Choroid plexus epithelial cell (primary cell): ENCODE data around the gene ZDHHC14.
"Not testable (repeated sequence)": the region's sequence is repeated elsewhere in the genome, so short reads cannot be mapped to it uniquely, and the experiment has no call there.

ENCODE experiments used
- DNase-seq: peaks from one replicate; pipeline ENCODE4 v3.0.0-alpha.2; 2010; ENCODE audit warnings: low read depth
- H3K4me3 ChIP-seq: 2 replicates; pipeline ENCODE4 v1.5.1; 2011; ENCODE audit warnings: low read depth, mild to moderate bottlenecking, control low read depth, low read length, moderate library complexity
- TF ChIP-seq, protein P1 (sequence below): conservative IDR thresholded peaks from 2 replicates; pipeline ENCODE4 v1.5.1; 2011; ENCODE audit warnings: low read depth, mild to moderate bottlenecking, control low read depth, inconsistent platforms, low read length, moderate library complexity

The ZDHHC14 gene

DNA sequence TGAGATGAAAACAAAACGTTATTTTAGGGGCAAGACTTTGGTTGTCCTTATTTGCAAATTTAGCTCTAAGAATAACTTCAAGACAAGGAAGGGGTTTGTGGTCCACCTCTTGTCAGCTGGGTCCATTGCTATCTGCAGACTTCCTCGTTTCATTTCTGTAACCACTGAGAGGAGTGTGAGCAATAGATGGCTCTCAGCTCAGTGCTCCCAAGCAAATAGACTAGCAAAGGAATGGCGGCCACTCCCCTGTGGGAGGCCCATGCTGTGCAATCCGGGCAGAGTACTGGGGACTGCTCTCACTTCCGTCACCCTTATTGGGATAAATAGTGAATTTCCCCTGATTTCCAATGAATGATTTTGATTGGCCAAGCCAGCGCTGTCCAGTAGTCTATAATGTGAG lies 176.6 kb downstream of the ZDHHC14 start:
- no peak for DNase-seq
- TF ChIP-seq, protein P1, sequence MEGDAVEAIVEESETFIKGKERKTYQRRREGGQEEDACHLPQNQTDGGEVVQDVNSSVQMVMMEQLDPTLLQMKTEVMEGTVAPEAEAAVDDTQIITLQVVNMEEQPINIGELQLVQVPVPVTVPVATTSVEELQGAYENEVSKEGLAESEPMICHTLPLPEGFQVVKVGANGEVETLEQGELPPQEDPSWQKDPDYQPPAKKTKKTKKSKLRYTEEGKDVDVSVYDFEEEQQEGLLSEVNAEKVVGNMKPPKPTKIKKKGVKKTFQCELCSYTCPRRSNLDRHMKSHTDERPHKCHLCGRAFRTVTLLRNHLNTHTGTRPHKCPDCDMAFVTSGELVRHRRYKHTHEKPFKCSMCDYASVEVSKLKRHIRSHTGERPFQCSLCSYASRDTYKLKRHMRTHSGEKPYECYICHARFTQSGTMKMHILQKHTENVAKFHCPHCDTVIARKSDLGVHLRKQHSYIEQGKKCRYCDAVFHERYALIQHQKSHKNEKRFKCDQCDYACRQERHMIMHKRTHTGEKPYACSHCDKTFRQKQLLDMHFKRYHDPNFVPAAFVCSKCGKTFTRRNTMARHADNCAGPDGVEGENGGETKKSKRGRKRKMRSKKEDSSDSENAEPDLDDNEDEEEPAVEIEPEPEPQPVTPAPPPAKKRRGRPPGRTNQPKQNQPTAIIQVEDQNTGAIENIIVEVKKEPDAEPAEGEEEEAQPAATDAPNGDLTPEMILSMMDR: no peak
- H3K4me3 ChIP-seq: no peak overlapping the region

DNA sequence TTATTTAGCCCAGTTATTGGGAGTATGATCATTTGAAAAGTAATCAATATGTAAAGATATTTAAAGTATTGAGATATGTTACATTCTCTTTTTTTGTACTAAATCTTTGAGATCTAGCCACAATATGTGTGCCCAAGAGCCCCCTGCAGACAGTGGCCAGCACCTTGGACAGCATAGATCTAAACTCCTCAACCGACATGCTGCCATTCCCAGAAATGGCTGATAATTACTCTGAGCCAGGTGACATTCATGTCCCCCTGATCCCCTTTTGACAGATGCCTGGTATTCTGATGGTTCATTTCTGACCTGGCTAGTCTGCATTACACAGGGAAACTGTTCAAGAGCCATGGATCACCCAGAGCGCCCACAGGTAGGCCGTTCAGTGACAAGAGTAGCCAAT lies 177.1 kb downstream of the ZDHHC14 start:
- TF ChIP-seq, protein P1: no peak
- DNase-seq: peak; percentile 14
- H3K4me3 ChIP-seq: no peak overlapping the region

DNA sequence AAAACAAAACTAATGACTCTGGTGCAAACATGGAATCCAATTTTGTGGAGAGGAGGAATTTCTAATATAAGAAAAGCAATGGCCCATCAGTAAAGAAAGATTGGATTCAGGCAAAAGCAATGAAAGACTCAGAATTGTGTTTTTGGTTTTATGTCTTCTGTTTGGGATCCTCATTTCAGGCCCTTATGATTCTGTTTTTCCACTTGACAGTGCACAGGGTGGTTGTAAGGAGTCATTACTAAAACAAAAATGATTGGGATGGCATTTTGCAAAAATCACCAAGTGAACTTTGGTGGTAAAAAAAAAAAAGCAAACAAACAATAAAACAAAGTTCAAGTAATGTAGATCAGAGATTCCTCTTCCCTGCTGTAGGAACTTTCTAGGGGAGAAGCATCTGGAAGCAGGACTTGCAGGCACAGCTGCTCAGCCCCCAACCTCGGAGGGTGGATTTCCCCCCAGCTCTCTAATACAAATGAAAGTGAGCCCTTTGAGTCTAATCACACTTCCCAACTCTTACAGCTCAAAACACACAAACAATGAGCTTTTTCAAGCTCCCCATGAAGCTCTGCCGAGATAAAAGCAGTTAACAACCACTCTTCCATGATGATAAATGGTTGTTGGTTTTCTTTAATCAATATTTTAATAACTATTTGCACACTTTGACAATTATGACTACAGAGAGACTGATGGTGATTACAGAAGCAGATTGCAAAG lies 177.7 kb downstream of the ZDHHC14 start:
- DNase-seq: no peak
- TF ChIP-seq, protein P1: no peak

DNA sequence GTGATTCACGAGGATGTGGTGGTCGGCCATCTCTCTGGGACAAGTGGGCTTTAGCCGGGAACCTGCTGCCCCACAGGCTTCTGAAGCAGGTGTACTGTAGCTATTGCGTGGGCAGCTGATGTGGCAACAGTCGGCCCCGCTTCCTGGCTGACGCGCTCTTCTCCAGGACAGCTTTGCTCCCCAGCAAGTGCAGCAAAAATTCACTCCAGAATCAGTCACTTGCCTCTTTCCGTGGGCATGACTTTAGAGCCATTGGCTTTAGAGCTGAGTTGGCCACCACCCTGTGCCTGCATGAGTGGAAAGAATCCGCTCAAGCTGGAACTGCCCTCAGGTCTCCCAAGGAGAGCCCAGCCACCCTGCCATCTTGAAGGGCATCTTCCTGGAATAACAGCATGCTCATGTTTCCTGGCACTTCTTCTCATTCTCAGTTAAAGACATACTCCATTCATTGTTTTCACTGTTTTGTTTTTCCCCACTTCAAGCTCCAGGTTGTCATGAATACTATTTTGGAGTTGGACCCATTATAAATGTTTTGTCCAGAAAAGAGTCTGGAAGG lies 178.3 kb downstream of the ZDHHC14 start:
- TF ChIP-seq, protein P1: no peak
- no peak overlapping the region for H3K4me3 ChIP-seq
- DNase-seq: no peak

More for the DNA sequence above, 177.7 kb downstream of the ZDHHC14 start:
- H3K4me3 ChIP-seq: no peak overlapping the region

DNA sequence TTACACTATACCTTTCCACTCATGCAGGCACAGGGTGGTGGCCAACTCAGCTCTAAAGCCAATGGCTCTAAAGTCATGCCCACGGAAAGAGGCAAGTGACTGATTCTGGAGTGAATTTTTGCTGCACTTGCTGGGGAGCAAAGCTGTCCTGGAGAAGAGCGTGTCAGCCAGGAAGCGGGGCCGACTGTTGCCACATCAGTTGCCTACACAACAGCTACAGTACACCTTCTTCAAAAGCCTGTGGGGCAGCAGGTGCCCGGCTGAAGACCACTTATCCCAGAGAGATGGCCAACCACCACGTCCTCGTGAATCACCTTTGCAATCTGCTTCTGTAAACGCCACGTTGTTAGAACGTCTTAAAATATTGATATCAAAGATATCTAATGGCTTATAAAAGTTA lies 179.1 kb downstream of the ZDHHC14 start:
- not testable (repeated sequence) for H3K4me3 ChIP-seq, DNase-seq

DNA sequence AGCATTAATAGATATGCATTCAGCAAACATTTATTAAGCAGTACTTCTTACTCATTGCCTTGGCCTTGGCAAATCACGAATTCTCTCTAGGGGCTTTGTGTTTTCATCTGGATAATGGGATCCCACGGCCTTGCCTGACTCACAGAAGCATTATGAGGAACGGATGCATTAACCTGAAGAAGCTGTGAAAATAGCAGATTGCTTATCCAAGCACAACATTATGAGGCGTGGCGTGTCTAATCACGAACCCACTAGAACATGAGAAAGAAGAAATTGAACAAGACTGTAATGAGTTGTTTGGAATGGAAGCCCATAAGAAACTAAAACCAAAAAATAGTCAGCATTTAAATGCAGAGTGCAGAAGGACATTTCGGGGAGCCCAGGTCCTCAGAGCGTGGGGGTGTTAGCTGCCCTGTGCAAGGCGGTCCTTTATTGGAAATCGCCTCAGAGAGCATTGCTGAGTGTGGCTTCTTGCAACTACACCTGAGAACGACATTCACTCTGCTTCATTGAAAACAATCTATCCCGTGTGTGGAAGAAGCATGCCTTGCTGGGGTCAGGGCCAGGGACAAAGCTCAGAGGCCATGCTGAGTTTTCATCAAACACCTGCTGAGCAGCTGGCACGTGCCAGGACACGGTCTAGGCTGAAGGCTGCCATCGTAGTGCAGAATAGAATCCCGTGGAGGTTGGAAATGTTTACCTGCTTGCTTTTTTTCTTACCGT lies 179.9 kb downstream of the ZDHHC14 start:
- no peak overlapping the region for H3K4me3 ChIP-seq
- DNase-seq: no peak
- TF ChIP-seq, protein P1: no peak

DNA sequence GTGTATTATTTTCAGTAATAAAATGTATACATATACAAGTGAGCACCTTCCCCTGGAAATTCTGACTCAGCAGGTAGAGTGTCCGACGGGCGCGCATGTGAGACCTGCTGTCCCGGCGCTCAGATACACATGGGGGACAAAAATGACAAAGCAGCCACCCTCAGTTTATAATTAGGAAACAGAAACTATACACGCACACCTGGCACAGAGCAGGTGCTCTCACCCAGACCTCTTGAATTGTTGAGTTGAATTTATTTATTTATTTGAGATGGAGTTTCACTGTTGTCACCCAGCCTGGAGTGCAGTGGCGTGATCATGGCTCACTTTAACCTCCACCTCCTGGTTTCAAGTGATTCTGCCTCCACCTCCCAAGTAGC lies 180.4 kb downstream of the ZDHHC14 start:
- DNase-seq: no peak
- TF ChIP-seq, protein P1: no peak
- no peak overlapping the region for H3K4me3 ChIP-seq
